Measurements from ENCODE around the gene DACH1. TPM values are rescaled to one million over a fixed set of nuclear protein-coding genes. Genes with fewer than 3 reads are reported as not detected.

DACH1 gene
- total and polyA plus RNA-seq, 2 donors (not counting 3 experiments of a cell fraction or from before 2014, with no cell fraction given), result 8.6 to 28.3 TPM

DNA sequence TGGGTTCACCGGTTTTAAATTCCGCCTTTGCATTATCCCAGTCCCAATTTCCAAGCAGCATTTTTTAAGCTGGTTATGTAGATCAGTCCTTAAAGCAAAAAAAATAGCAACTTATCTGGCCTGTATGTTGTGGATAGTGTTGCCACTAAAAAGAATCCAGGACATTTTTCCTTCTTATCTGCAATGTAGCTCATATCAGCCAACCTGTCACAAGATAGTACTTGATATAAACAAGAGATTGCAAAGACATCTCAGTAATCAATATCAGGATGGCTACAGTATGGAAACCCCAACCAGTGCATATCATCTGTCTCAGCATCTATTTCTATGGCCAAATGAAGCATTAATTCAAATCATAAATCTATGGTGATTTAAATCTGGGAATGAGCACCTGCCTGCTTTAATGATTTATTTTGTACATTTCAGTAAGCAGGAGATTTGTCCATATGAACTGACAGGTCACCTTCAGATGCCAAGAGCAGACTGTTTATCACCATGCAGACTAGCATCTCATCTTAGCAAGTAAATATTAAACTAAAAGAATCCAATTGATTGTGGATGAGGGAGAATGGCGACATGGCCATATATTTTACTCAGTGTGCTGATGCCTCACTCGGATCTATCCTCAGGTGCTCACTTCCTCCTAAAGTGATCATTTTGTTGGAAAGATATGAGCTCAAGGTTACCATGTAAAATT, 240.4 kb downstream of the DACH1 start:
- BruUV-seq (replicated peaks), result no TSS peak
- Histone ChIP-seq H3K4me2 (ENCODE audit: insufficient read depth, low read length) (peak overlapping the region; percentile 66), H3K79me2 (ENCODE audit: control insufficient read depth, insufficient read depth, low read length) (no peaks in the 10 kb centered on the region), H3K4me3 (replicated peaks in 1 of 3; ENCODE audit: insufficient read depth in 1 of 3, low read depth in 1 of 3, low read length in 3 of 3) (no peak overlapping the region), H3K27ac (ENCODE audit: insufficient read depth, low read depth, low read length) (peak overlapping the region; percentile 83), H4K20me1 (replicated peaks; ENCODE audit: control insufficient read depth, extremely low read depth, insufficient read depth, low read length) (no peaks in the 10 kb centered on the region), H3K9me3 (replicated peaks; ENCODE audit: control insufficient read depth, insufficient read depth, low read length) (no peaks in the 10 kb centered on the region), H3K9me1 (replicated peaks; ENCODE audit: control insufficient read depth, extremely low read depth, insufficient read depth, low read length) (no peaks in the 10 kb centered on the region), H3K27me3 (ENCODE audit: control insufficient read depth in 2 of 2, insufficient read depth in 2 of 2, low read length in 2 of 2) (no peaks in the 10 kb centered on the region), H2AFZ (ENCODE audit: low read depth, low read length) (no peak overlapping the region), H3K36me3 (ENCODE audit: control insufficient read depth in 2 of 2, extremely low read depth in 1 of 2, insufficient read depth in 2 of 2, low read length in 2 of 2) (no peaks in the 10 kb centered on the region), H3K4me1 (ENCODE audit: control insufficient read depth, extremely low read depth, insufficient read depth, low read length) (peaks cover 47% of the 10 kb centered on the region), H3K9ac (replicated peaks; ENCODE audit: extremely low read depth, insufficient read depth, low read length) (peak overlapping the region; percentile 74)
- DNase-seq (ENCODE audit: low read depth, low spot score), result peak; percentile 33
- TF ChIP-seq GATA2 (IDR thresholded peaks at IDR 0.05; ENCODE audit: insufficient read depth, insufficient read length, low read depth, low read length), result no peak
- TF ChIP-seq EZH2 (IDR thresholded peaks at IDR 0.05; ENCODE audit: borderline replicate concordance, low read depth, low read length, severe bottlenecking), result no peak
- TF ChIP-seq, protein P1, sequence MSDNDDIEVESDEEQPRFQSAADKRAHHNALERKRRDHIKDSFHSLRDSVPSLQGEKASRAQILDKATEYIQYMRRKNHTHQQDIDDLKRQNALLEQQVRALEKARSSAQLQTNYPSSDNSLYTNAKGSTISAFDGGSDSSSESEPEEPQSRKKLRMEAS (IDR thresholded peaks at IDR 0.05; ENCODE audit: insufficient read depth, insufficient read length), result no peak
- CTCF ChIA-PET, result interaction anchor here (0.9 to 2.8 kb wide), 3 partner anchors 8 to 1004 kb away, joined by 4 to 7 read pairs (median 4); partner anchors contain the start of gene DACH1
- dilution Hi-C loops (cut with MboI; ENCODE audit: extremely low pct_ligation_motif_present, low sequenced_read_pairs), result no loop called here
- POLR2A ChIA-PET, result no interaction called here
- intact Hi-C loops (cut with micrococcal nuclease), result loop anchor here (5.0 kb wide), 4 partner anchors 129 to 384 kb away; no protein-coding TSS in a partner anchor
- no peak for FAIRE-seq

DNA sequence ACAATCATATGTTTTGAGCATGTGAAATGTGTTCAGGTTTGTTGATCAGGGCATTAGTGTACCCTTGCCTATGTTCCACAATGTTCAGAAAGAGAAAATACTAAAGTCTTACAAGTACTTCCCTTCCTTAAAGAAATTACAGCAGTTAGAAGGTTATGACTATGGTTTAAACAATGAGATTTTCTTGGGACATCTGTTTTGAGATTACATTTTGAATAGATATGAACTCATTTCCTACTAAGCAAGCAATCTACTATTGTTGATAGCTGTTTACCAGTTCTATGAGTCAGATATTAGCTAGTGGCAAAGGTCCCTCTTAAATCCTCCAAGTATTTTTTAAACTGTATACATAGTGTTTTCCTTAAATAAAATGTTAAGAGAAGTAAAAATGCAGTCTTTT, 241.3 kb downstream of the DACH1 start:
- dilution Hi-C loops (cut with MboI; ENCODE audit: extremely low pct_ligation_motif_present, low sequenced_read_pairs), result no loop called here
- peak overlapping the region; percentile 66 for H3K4me2 ChIP-seq (ENCODE audit: insufficient read depth, low read length)
- POLR2A ChIA-PET, result interaction anchor here (0.5 kb wide), 1 partner anchor 9 kb away, joined by 5 read pairs; no protein-coding TSS in a partner anchor

More for the DNA sequence above, 241.3 kb downstream of the DACH1 start:
- H3K79me2 ChIP-seq (ENCODE audit: control insufficient read depth, insufficient read depth, low read length), result no peaks in the 10 kb centered on the region
- H3K27me3 ChIP-seq (ENCODE audit: control insufficient read depth in 2 of 2, insufficient read depth in 2 of 2, low read length in 2 of 2), result no peaks in the 10 kb centered on the region
- TSS peak; percentile 64 for BruUV-seq (replicated peaks)
- no peaks in the 10 kb centered on the region for H3K9me3 ChIP-seq (replicated peaks; ENCODE audit: control insufficient read depth, insufficient read depth, low read length)
- peak; percentile 74 for FAIRE-seq
- H3K4me3 ChIP-seq (replicated peaks in 1 of 3; ENCODE audit: insufficient read depth in 1 of 3, low read depth in 1 of 3, low read length in 3 of 3), result peak overlapping the region in 1 of 3 experiments; percentile 45
- peak; percentile 30 for TF ChIP-seq GATA2 (IDR thresholded peaks at IDR 0.05; ENCODE audit: insufficient read depth, insufficient read length, low read depth, low read length)
- TF ChIP-seq, protein P2, sequence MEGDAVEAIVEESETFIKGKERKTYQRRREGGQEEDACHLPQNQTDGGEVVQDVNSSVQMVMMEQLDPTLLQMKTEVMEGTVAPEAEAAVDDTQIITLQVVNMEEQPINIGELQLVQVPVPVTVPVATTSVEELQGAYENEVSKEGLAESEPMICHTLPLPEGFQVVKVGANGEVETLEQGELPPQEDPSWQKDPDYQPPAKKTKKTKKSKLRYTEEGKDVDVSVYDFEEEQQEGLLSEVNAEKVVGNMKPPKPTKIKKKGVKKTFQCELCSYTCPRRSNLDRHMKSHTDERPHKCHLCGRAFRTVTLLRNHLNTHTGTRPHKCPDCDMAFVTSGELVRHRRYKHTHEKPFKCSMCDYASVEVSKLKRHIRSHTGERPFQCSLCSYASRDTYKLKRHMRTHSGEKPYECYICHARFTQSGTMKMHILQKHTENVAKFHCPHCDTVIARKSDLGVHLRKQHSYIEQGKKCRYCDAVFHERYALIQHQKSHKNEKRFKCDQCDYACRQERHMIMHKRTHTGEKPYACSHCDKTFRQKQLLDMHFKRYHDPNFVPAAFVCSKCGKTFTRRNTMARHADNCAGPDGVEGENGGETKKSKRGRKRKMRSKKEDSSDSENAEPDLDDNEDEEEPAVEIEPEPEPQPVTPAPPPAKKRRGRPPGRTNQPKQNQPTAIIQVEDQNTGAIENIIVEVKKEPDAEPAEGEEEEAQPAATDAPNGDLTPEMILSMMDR (IDR thresholded peaks at IDR 0.05; ENCODE audit: extremely low read depth in 1 of 2, insufficient read depth in 1 of 2, low read depth in 1 of 2, low read length in 2 of 2), result no peak
- TF ChIP-seq, protein P1 (IDR thresholded peaks at IDR 0.05; ENCODE audit: insufficient read depth, insufficient read length), result no peak
- TF ChIP-seq JUN (IDR thresholded peaks at IDR 0.05; ENCODE audit: borderline replicate concordance, insufficient read depth, insufficient read length, low read depth), result peak; percentile 90
- peak; percentile 20 for TF ChIP-seq POLR2AphosphoS5 (IDR thresholded peaks at IDR 0.05; ENCODE audit: insufficient read depth, low read depth, low read length)
- no peak for TF ChIP-seq MYC (IDR thresholded peaks at IDR 0.05; ENCODE audit: low read depth, low read length)
- peak; percentile 86 for TF ChIP-seq FOS (IDR thresholded peaks at IDR 0.05; ENCODE audit: borderline replicate concordance, insufficient read depth, low read length)
- TF ChIP-seq POLR2A (IDR thresholded peaks at IDR 0.05; ENCODE audit: low read depth, low read length), result no peak
- no peak for TF ChIP-seq EZH2 (IDR thresholded peaks at IDR 0.05; ENCODE audit: borderline replicate concordance, low read depth, low read length, severe bottlenecking)
- peak overlapping the region; percentile 83 for H3K27ac ChIP-seq (ENCODE audit: insufficient read depth, low read depth, low read length)
- CTCF ChIA-PET, result interaction anchor here (1.0 to 2.8 kb wide), 6 partner anchors 9 to 253 kb away, joined by 3 to 7 read pairs (median 4); partner anchors contain the start of gene DACH1
- no peaks in the 10 kb centered on the region for H3K36me3 ChIP-seq (ENCODE audit: control insufficient read depth in 2 of 2, extremely low read depth in 1 of 2, insufficient read depth in 2 of 2, low read length in 2 of 2)
- peak; percentile 93 for DNase-seq (ENCODE audit: low read depth, low spot score)
- no peak overlapping the region for H2AFZ ChIP-seq (ENCODE audit: low read depth, low read length)
- peaks cover 56% of the 10 kb centered on the region for H3K4me1 ChIP-seq (ENCODE audit: control insufficient read depth, extremely low read depth, insufficient read depth, low read length)
- no peaks in the 10 kb centered on the region for H4K20me1 ChIP-seq (replicated peaks; ENCODE audit: control insufficient read depth, extremely low read depth, insufficient read depth, low read length)
- H3K9ac ChIP-seq (replicated peaks; ENCODE audit: extremely low read depth, insufficient read depth, low read length), result peak overlapping the region; percentile 74
- intact Hi-C loops (cut with micrococcal nuclease), result loop anchor here (1.0 to 5.0 kb wide), 8 partner anchors 8 to 383 kb away; partner anchors contain the start of gene DACH1
- H3K9me1 ChIP-seq (replicated peaks; ENCODE audit: control insufficient read depth, extremely low read depth, insufficient read depth, low read length), result no peaks in the 10 kb centered on the region

All from endothelial cell of umbilical vein (primary cell).